K562 (cell line): ENCODE results near the gene PGA3. TPM values are rescaled to one million over a fixed set of nuclear protein-coding genes. Genes with fewer than 3 reads are reported as not detected.

Experiments
- ASH1L ChIP-seq: fragments of 450-650 bp; IDR thresholded peaks from 2 replicates; pipeline ENCODE4 v1.6.1; 2018; ENCODE audit warnings: borderline replicate concordance, mild to moderate bottlenecking, low read depth; ENCODE audit not compliant: partially characterized antibody
- FOSL1 ChIP-seq: fragments of 200-800 bp; sonication (Bioruptor generic); conservative IDR thresholded peaks from 2 replicates; pipeline ENCODE4 v1.6.1; 2016; ENCODE audit warnings: missing genetic modification characterization, missing compliant biosample characterization
- HNRNPH1 ChIP-seq: fragments of 200-400 bp; formaldehyde crosslinking; optimal IDR thresholded peaks from 2 replicates; pipeline ENCODE3; 2017; ENCODE audit warnings: low read depth, mild to moderate bottlenecking, low read length, moderate library complexity
- KLF10 ChIP-seq: fragments of 250-450 bp; sonication (Bioruptor Pico); IDR thresholded peaks from 2 replicates; pipeline ENCODE4 v1.6.1; 2021; ENCODE audit warnings: matching md5 sums
- MCM7 ChIP-seq, 2 experiments: fragments of 450-650 bp; IDR thresholded peaks; 2 replicates each; pipeline ENCODE4 v1.6.1; 2016 to 2018
- NCOA2 ChIP-seq, 2 experiments: fragments of 450-650 bp; IDR thresholded peaks; 2 replicates each; pipeline ENCODE4 v1.6.1; 2018; ENCODE audit warnings: mild to moderate bottlenecking in 2 of 2, moderate library complexity in 1 of 2; ENCODE audit not compliant: partially characterized antibody in 2 of 2
- NR2C1 ChIP-seq, 2 experiments: fragments of 450-650 bp; IDR thresholded peaks; 2 replicates each; pipeline ENCODE4 v1.6.1; 2017; ENCODE audit warnings: mild to moderate bottlenecking in 2 of 2, antibody characterized with exemption in 1 of 2, inconsistent platforms in 1 of 2, missing compliant biosample characterization in 1 of 2, missing genetic modification characterization in 1 of 2
- PCBP1 ChIP-seq: fragments of 200-400 bp; formaldehyde crosslinking; IDR thresholded peaks from 2 replicates; pipeline ENCODE4 v1.6.1; 2018; ENCODE audit warnings: mild to moderate bottlenecking, low read depth, low read length; ENCODE audit not compliant: poor library complexity, severe bottlenecking
- PPARD ChIP-seq: fragments of 250-450 bp; sonication (Bioruptor Pico); IDR thresholded peaks from 2 replicates; pipeline ENCODE4 v1.8.0; 2022; ENCODE audit warnings: inconsistent platforms, mild to moderate bottlenecking, moderate library complexity
- RAD51 ChIP-seq: fragments of 450-650 bp; IDR thresholded peaks from 2 replicates; pipeline ENCODE4 v1.7.1; 2016; ENCODE audit warnings: low read depth, mild to moderate bottlenecking, borderline replicate concordance
- SAFB2 ChIP-seq: fragments of 200-400 bp; formaldehyde crosslinking; IDR thresholded peaks from 2 replicates; pipeline ENCODE4 v1.6.1; 2018; ENCODE audit warnings: borderline replicate concordance, low read length, low read depth, moderate library complexity; ENCODE audit not compliant: severe bottlenecking
- SMARCA4 ChIP-seq: fragments of 450-650 bp; IDR thresholded peaks from 2 replicates; pipeline ENCODE4 v1.6.1; 2016
- STAG1 ChIP-seq: sonication (generic); formaldehyde crosslinking; IDR thresholded peaks from 2 replicates; pipeline ENCODE4 v1.5.0; 2020; ENCODE audit warnings: missing genetic modification reagents, borderline replicate concordance
- TCF7 ChIP-seq: sonication (generic); IDR thresholded peaks from 2 replicates; pipeline ENCODE4 v1.6.1; 2016; ENCODE audit warnings: antibody characterized with exemption, borderline replicate concordance
- TRIM24 ChIP-seq, 2 experiments: fragments of 450-650 bp; IDR thresholded peaks; 2 replicates each; pipeline ENCODE4 v1.6.1; 2016
- TRIM28 ChIP-seq: fragments of 450-650 bp; IDR thresholded peaks from 2 replicates; pipeline ENCODE4 v1.6.1; 2017
- ZKSCAN3 ChIP-seq: fragments of 250-450 bp; sonication (Bioruptor Pico); IDR thresholded peaks from 2 replicates; pipeline ENCODE4 v1.4.0; 2020
- ZNF77 ChIP-seq: fragments of 250-450 bp; sonication (Bioruptor Pico); IDR thresholded peaks from 2 replicates; pipeline ENCODE4 v1.5.0; 2020
- polyA plus RNA-seq, 8 experiments: library from polyadenylated mRNA; depleted of rRNA in 4 of 8; stranded (reverse) in 5 of 8; unstranded in 3 of 8; fragments of >200 nt; fragmentation: Nextera tagmentation in 2 of 8; fragmentation: Illumina TruSeq in 1 of 8; extraction: Ambion mirVana in 2 of 8; extraction: Trizol in 1 of 8; gene quantifications; 2 replicates each; pipeline versions ENCODE4 v1.2.1 to v1.2.3, GENCODE V29; 2011 to 2014; ENCODE audit warnings: inconsistent platforms in 1 of 8, missing spikeins in 1 of 8
- total RNA-seq, 7 experiments: library from RNA; depleted of rRNA in 6 of 7; stranded (reverse); fragments of >200 nt in 6 of 7; fragmentation: Illumina TruSeq in 2 of 7; extraction: Trizol in 2 of 7; gene quantifications; 2 replicates each; pipeline versions ENCODE4 v1.2.1 to v1.2.3, GENCODE V29; 2011 to 2021; ENCODE audit warnings: low replicate concordance in 1 of 7
- TF ChIP-seq, protein P1 (sequence below): fragments of 450-650 bp; IDR thresholded peaks from 2 replicates; pipeline ENCODE4 v1.6.1; 2016; ENCODE audit warnings: missing biosample characterization, missing genetic modification characterization
- TF ChIP-seq, protein P2 (sequence below): fragments of 250-450 bp; sonication (Bioruptor Pico); IDR thresholded peaks from 2 replicates; pipeline ENCODE4 v1.4.0; 2020
- TF ChIP-seq, protein P3 (sequence below): IDR thresholded peaks from 2 replicates; pipeline ENCODE4 v1.6.1; 2012; ENCODE audit warnings: low read depth, low read length, improper control_type of control experiment, borderline replicate concordance

PGA3 gene
- total and polyA plus RNA-seq, 9 of the 15 experiments (the other 6 are each of a cell fraction or from before 2014, with no cell fraction given) = 0.15 to 0.18 (median 0.18) TPM; not detected in 6

DNA sequence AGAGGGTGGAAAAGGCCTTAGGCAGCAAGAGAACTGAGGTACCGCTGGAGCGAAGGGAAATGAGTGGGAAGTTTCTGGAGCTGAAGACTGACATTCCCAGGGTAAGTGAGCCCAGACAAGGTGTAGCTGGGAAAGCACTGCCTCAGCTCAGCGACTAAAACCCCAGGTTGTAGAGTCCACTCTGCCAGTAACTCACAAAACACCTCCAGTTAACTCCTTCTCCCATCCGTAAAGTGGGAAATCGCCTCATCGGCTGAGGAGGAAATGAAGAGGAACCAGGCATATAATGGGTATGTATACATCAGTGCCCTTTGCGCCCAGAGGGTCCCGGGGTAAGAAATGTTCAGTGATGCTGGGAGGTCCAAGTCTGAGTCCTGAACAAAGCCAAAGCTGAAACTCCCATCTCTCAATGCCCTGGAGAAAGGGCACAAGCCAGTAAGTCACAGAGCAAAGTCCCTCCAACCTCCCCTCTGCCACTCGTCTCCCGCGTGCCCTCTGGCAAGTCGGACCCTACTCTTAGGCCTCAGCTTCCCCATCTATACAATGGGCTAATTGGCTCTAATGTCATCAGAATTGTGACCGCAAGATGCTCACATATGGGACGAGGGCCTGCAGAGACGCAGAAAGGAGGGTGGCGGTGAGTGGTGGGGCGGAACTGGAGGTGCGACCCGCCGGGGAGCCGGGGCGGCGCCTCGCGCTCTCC, 42.7 kb upstream of the PGA3 start (continued):
- TF ChIP-seq HNRNPH1 = no peak
- no peak for TF ChIP-seq MCM7 (IDR thresholded peaks at IDR 0.05)
- no peak for TF ChIP-seq ASH1L
- TF ChIP-seq SAFB2 = no peak
- TF ChIP-seq, protein P1, sequence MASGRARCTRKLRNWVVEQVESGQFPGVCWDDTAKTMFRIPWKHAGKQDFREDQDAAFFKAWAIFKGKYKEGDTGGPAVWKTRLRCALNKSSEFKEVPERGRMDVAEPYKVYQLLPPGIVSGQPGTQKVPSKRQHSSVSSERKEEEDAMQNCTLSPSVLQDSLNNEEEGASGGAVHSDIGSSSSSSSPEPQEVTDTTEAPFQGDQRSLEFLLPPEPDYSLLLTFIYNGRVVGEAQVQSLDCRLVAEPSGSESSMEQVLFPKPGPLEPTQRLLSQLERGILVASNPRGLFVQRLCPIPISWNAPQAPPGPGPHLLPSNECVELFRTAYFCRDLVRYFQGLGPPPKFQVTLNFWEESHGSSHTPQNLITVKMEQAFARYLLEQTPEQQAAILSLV (tag) = 0 out of 2 replicates have a peak, but pooled peaks have one; percentile 10
- no peak for TF ChIP-seq STAG1 (CRISPR knock-in tag)
- no peak for TF ChIP-seq PCBP1
- TF ChIP-seq SMARCA4 = no peak
- no peak for TF ChIP-seq NCOA2 (IDR thresholded peaks at IDR 0.05; ENCODE audit: partially characterized antibody in 2 of 2)
- TF ChIP-seq TRIM24 (IDR thresholded peaks at IDR 0.05) = no peak
- TF ChIP-seq, protein P2, sequence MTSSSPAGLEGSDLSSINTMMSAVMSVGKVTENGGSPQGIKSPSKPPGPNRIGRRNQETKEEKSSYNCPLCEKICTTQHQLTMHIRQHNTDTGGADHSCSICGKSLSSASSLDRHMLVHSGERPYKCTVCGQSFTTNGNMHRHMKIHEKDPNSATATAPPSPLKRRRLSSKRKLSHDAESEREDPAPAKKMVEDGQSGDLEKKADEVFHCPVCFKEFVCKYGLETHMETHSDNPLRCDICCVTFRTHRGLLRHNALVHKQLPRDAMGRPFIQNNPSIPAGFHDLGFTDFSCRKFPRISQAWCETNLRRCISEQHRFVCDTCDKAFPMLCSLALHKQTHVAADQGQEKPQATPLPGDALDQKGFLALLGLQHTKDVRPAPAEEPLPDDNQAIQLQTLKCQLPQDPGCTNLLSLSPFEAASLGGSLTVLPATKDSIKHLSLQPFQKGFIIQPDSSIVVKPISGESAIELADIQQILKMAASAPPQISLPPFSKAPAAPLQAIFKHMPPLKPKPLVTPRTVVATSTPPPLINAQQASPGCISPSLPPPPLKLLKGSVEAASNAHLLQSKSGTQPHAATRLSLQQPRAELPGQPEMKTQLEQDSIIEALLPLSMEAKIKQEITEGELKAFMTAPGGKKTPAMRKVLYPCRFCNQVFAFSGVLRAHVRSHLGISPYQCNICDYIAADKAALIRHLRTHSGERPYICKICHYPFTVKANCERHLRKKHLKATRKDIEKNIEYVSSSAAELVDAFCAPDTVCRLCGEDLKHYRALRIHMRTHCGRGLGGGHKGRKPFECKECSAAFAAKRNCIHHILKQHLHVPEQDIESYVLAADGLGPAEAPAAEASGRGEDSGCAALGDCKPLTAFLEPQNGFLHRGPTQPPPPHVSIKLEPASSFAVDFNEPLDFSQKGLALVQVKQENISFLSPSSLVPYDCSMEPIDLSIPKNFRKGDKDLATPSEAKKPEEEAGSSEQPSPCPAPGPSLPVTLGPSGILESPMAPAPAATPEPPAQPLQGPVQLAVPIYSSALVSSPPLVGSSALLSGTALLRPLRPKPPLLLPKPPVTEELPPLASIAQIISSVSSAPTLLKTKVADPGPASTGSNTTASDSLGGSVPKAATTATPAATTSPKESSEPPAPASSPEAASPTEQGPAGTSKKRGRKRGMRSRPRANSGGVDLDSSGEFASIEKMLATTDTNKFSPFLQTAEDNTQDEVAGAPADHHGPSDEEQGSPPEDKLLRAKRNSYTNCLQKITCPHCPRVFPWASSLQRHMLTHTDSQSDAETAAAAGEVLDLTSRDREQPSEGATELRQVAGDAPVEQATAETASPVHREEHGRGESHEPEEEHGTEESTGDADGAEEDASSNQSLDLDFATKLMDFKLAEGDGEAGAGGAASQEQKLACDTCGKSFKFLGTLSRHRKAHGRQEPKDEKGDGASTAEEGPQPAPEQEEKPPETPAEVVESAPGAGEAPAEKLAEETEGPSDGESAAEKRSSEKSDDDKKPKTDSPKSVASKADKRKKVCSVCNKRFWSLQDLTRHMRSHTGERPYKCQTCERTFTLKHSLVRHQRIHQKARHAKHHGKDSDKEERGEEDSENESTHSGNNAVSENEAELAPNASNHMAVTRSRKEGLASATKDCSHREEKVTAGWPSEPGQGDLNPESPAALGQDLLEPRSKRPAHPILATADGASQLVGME (CRISPR knock-in tag) = no peak
- no peak for TF ChIP-seq NR2C1 (IDR thresholded peaks at IDR 0.05)
- no peak for TF ChIP-seq NR2C1 (tag; IDR thresholded peaks at IDR 0.05)
- TF ChIP-seq FOSL1 (tag) = no peak
- no peak; the same call in 1 of the 2 replicates for TF ChIP-seq TCF7
- no peak for TF ChIP-seq ZNF77 (CRISPR knock-in tag)
- no peak for TF ChIP-seq TRIM28
- TF ChIP-seq ZKSCAN3 (CRISPR knock-in tag) = no peak
- TF ChIP-seq RAD51 = 0 out of 2 replicates have a peak, but pooled peaks have one; percentile 25
- TF ChIP-seq, protein P3, sequence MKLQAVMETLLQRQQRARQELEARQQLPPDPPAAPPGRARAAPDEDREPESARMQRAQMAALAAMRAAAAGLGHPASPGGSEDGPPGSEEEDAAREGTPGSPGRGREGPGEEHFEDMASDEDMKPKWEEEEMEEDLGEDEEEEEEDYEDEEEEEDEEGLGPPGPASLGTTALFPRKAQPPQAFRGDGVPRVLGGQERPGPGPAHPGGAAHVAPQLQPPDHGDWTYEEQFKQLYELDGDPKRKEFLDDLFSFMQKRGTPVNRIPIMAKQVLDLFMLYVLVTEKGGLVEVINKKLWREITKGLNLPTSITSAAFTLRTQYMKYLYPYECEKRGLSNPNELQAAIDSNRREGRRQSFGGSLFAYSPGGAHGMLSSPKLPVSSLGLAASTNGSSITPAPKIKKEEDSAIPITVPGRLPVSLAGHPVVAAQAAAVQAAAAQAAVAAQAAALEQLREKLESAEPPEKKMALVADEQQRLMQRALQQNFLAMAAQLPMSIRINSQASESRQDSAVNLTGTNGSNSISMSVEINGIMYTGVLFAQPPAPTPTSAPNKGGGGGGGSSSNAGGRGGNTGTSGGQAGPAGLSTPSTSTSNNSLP = no peak
- no peak for TF ChIP-seq PPARD (CRISPR knock-in tag)
- TF ChIP-seq KLF10 (CRISPR knock-in tag) = no peak
